Activated T-helper 9 cell treated with anti-CD3 and anti-CD28 coated beads, Interleukin-2, amount 50 U/mL, for 16 hours (primary cell): Measurements from ENCODE around the gene DAP3.
"Not testable (repeated sequence)": the region's sequence is repeated elsewhere in the genome, so short reads cannot be mapped to it uniquely, and the experiment has no call there.

Source experiments
- DNase-seq: peaks from one replicate; pipeline ENCODE4 v3.0.0-alpha.2; 2020; ENCODE audit warnings: low read depth

Gene DAP3

DNA sequence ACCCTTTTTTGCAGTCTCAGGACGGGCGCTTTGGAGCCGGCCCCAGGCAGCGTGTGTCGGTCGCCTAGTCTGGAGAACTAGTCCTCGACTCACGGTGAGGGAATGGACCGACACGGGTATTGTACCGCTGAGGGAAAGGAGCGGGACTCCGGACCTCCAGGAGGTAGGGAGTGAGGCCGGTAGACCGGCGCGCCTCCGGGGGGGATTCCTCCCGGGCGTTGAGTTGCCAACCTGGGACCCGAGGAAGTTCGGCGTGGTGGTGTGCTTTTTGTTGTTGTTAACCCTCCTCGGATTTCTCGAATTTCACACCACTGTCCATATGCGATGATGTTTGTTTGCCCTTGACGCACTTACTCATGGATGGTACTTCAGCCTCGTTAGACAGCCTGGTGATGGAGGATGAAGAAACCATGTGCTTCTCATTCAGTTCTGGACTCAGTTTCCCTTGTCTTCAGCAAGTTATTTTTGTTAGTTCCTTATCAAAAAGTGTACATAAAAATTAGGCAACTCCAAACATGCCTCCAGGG lies at the start of gene DAP3:
DAP3 (plus strand) TSS at position 11 of the 527 bp plus-strand sequence. CDS start 20,689 bp downstream, outside the sequence.
- DNase-seq: not testable (repeated sequence)

DNA sequence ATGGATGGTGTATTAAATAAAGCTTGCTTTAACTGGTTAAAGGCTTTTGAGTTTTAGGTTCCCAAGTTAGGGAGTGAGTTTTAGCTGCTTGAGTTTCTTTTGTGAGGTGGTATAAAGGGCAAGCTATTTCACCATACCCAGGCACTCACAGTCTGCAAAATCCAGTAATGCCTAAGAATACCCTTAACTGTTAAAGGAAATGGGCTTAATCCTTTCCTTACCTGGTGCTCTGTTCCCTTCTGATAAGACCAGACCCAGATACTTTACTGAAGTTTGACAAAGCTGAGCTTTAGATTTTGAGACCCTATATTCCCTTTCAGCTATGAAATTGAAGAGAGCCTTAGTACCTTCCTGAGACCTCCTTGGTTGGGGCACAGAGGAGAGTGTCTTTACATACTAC lies 48.5 kb upstream of the DAP3 start:
- DNase-seq: no peak

DNA sequence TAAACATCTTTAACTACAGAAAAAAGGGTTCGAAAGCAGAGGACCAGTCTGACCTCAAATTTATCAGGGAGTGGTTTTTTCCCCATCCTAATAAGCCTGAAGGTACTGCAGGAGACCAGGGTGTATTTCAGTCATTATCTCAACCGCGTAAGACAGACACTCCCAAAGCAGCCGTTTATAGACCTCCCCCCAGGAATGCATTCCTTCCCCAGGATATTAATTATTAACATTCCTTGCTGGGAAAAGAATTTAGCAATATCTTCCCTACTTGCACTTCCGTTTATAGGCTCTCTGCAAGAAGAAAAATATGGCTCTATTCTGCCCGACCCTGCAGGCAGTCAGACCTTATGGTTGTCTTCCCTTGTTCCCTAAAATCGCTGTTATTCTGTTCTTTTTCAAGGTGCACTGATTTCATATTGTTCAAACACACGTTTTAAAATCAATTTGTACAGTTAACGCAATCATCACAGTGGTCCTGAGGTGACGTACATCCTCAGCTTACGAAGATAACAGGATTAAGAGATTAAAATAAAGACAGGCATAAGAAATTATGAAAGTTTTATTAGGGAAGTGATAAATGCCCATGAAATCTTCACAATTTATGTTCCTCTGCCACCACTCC lies 46.2 kb upstream of the DAP3 start:
- DNase-seq: not testable (repeated sequence)

DNA sequence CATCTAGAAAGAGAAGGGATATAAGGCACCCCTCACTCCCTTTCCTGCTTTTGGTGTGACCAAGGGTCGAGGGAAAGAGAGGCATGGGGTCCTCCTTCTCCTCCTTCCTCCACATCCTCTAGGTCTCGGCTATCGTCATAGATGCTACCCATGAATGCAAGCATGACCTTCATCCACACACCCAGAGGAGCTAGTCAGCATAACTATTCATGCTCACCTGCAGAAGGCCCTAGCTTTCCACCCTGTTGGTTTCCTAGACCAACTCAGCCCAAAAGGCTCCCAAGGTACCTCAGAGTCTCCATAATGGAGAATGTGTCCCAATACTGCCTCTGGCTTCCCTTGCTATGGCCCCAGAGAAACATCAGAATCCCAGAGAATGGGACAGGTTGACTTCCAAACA lies 45.7 kb upstream of the DAP3 start:
- DNase-seq: no peak

GRCh38 chr1:155645034-155645598 lies 43.8 kb upstream of the DAP3 start:
- no peak for DNase-seq

DNA sequence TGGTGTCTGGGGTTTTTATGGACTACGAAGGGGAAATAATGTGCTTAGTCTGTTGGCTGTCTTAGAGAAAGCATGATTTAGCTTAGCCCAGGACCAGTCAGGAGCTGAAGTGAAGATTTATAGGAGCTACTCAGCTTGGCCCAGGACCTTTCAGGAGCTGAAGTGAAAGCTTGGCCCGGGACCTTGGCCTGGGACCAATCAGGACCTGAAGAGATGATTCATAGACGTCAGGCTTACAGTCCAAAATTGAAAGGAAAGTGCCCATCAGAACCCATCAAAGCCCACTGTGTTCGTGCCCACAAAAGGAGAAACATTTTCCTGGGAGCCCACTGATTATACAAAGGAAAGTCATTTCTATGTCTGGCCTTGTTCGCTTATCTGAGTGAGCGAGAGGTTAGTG lies 43.2 kb upstream of the DAP3 start:
- no peak for DNase-seq

GRCh38 chr1:155646307-155646706 lies 42.6 kb upstream of the DAP3 start:
- DNase-seq: no peak

GRCh38 chr1:155648207-155649147 lies 40.4 kb upstream of the DAP3 start:
- DNase-seq: no peak

- DNase-seq: no peak
Observed at GRCh38 chr1:155649676-155650075, 39.2 kb upstream of the DAP3 start.

GRCh38 chr1:155650231-155650757 lies 38.6 kb upstream of the DAP3 start:
- no peak for DNase-seq

DNA sequence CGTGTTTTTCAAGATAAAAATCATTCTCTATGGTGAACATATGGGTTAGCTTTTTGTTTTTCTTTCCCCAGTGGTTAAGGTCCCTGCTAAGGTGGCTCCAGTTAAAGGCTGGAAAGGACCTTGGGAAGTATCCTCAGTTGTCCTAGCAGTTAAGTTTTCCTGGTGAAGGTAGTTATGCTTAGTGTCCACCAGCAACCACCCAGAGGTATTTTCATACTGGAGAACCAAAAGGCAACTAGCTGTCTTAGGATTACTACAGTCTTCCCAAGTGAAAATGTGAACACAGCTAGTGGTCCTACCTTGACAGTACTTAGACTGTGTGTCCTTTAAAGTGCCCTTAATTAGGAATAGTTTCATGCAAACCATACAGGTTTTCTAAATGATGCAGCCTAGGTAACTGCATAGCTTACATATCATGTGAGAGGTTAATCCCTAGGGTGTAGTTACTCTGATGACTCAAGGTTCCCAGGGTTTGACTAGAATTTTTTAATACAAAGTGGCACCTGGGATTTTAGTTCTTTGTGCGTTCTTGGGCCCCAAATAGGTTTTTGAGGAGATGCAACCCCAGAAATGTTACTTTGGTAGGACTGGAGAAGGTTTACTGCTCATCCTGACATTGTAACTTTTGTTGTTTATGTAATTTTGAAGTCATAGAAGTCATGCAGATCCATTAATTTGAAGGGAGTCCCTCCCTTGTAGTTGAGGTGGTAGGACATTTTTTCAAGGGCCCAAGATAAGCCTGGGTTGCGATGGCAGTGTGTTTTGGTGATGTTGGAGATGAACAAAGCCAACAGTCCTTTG lies 36.8 kb upstream of the DAP3 start:
- DNase-seq: no peak

GRCh38 chr1:155652951-155653350 lies 35.9 kb upstream of the DAP3 start:
- no peak for DNase-seq

- DNase-seq: no peak
Observed at GRCh38 chr1:155657463-155657862, 31.4 kb upstream of the DAP3 start.

DNA sequence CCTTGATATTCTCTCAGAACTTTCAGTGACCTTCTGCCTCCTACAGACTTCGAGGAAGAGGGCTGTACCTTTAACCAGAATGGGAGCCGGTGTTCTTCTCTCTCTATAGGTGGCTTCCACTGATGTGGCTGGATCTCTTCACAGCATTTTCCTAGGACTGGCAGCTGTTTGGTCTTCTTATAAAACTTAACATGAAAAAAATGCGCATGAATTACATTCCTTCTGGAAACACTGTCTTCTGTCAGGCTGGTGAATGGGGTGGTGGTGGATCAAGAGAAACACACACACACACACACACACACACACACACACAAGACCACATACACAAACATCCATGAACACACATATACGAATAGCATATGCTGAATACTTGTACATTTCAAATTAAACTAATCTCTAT lies 27.7 kb upstream of the DAP3 start:
- DNase-seq: not testable (repeated sequence)

DNA sequence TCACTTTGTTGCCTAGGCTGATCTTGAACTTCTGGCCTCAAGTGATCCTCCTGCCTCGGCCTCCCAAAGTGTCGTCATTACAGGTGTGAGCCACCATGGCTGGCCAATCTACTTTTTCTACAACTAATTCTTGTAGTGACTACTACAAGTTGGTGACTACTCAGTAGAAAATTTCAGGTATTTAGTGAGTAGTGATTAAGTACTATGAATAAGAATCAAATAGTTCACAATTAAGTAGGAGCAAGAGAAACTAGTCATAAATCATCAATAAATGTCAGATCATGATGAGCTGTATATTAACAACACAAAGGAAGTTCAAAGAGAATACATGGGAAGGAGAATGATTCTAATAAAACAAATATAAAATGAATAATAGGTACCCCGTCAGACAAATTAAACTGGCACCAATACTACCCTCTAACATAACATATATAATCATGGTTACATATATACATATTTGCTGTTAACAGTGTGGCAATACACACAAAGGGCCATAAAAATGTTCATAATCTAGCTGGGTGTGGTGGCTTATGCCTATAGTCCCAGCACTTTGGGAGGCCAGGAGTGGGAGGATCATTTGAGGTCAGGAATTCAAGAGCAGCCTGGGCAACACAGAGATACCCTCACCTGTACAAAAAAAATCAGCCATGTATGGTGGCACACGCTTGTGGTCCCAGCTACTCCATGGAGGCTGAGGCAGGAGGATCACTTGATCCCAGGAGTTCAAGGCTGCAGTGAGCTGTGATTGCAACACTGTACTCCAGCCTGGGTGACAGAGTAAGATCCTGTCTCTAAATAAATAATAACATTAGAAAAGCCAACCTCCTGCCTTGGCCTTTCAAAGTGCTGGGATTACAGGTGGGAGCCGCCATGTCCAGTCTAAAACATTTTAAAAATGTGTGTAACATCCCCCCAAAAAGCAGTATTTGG lies 19.4 kb upstream of the DAP3 start:
- no peak for DNase-seq

DNA sequence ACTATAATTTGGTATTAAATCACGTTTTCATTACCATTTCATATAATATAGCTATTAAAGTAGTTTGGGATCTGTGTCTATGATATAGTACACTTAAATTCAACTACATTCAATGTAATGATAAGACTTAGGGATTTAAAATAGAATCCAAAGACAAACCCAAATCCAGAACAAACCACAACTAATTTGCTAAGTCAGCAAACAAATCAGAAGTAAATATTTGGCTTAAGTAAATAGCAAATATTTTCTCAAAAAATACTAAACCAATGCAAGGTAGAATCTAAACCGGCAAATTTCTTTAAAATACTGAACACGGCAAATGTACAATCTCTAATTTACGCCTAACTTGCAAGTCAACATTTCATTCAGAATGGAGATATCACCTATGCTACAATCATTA lies 17.1 kb upstream of the DAP3 start:
- no peak for DNase-seq

GRCh38 chr1:155673003-155673402 lies 15.9 kb upstream of the DAP3 start:
- DNase-seq: no peak

GRCh38 chr1:155678027-155678426 lies 10.9 kb upstream of the DAP3 start:
- no peak for DNase-seq

DNA sequence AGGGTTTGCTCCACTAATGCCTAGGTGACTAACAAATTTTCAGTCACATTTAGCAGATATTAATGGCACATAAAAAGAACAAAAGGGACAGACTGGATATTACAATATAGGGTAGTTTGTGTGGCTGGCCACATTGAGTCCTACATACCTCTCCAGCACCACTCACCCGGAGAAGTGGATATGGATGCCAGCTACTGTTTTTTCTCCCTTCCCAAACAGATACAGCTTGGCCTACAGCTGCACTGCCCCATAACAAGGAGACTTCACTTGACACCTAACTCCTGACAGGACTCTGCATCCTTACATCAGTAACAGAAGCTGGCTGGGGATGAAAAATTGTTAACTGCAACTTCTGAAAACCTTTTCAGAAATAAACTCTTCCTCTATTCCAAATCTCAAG lies 9.9 kb upstream of the DAP3 start:
- DNase-seq: not testable (repeated sequence)

DNA sequence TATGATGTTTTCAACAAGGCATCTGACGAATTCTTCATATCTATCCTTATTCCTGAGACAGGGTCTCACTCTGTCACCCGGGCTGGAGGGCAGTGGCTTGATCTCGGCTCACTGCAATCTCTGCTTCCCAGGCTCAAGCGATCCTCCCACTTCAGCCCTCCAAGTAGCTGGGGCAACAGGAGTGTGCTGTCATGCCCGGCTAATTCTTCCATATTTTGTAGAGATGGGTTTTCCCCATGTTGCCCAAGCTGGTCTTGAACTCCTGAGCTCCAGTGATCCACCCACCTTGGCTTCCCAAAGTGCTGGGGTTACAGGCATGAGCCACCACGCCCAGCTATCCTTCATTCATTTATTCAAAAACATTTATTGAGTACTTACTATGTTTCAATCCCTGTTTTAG lies 8.4 kb upstream of the DAP3 start:
- DNase-seq: no peak

GRCh38 chr1:155681776-155682175 lies 7.1 kb upstream of the DAP3 start:
- no peak for DNase-seq
